ENCODE results near the gene GTSE1. TPM values are rescaled to one million over a fixed set of nuclear protein-coding genes. Genes with fewer than 3 reads are reported as not detected.

GTSE1 gene
- total and polyA plus RNA-seq, 2 of the 13 experiments (the other 11 are each of a cell fraction or from before 2014, with no cell fraction given), result 10.7 to 13.5 TPM

DNA sequence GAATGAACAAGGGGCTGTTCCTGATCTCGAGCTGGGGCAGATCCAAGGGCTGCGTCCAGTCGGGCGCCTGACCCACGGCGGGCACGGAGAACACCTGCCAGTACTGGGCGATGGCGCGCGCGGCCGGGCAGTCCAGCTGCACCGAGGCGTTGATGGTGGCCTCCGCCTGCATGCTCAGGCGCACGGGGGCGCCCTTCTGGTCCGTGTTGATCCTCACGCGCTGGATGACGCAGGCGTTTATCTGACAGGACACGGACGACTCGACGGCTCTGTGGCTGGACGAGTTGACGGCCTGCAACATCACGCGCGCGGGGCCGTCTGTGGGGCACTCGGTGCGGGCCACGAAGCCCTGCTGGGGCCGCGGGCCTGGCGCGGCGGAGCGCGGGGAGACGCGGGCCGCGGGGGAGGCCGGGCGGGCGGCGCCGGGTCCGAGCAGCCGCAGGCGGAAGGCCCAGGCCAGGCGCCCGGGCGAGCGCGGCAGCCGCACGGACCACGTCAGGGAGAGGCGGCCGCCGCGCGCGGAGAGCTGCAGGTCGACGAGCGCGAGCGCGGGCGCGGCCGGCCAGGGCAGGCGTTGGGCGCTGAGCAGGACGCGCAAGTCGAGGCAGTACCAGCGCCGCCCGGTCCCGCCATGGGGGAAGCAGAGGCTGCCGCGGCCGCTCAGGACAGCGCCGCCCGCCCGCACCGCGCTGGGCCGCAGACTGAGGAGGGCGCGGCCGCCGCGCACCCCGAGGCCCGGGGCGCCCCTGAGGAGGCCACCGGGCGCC, 34.0 kb upstream of the GTSE1 start (continued):
- TF ChIP-seq TERF1 (CRISPR knock-in tag; IDR thresholded peaks at IDR 0.05), result no peak

DNA sequence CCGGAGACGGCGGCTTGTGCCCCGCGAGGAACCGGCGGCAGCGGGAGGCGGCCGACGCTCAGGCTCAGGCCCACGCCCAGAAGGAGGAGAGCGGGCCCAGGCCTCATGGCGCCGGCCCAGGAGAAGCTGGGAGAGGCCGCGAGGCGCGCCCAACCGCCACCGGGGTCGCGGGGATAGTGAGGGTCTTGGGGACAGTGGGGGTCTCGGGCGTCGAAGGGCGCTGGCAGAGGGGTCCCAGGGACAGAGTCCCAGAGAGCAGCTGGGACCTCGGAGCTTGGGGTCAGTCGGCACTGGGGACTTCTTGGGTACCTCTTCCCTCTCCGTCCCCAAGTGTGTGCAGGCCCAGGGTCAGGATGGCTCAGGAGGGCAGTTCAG, 33.5 kb upstream of the GTSE1 start, which contains the start of gene PKDREJ:
Gene PKDREJ (minus strand): TSS at position 128 of the 375 bp plus-strand sequence. CDS start 21 bp downstream, at position 107.
- ATAC-seq (no peak), FAIRE-seq (no peak), DNase-seq (ENCODE audit: low spot score) (no peak)
- H3K9me3 ChIP-seq (ENCODE audit: low read length), result peaks cover 7% of the 10 kb centered on the region
- H3K79me2 ChIP-seq (ENCODE audit: insufficient read depth, low read length), result peaks cover 3% of the 10 kb centered on the region
- no peaks in the 10 kb centered on the region for H3K36me3 ChIP-seq (replicated peaks in 1 of 2; ENCODE audit: control insufficient read depth in 1 of 2, insufficient read depth in 2 of 2, low read length in 2 of 2)
- intact Hi-C loops (cut with micrococcal nuclease; ENCODE audit: unreplicated experiment) (no loop called here), in situ Hi-C loops (cut with HindIII; ENCODE audit: extremely low pct_ligation_motif_present, low pct_unique_long_range_greater_than_20kb) (no loop called here)
- no peak within 1 kb of the TSS for H3K27ac ChIP-seq (ENCODE audit: extremely low read length, insufficient read depth, low read length)
- TF ChIP-seq ZNF414 (CRISPR knock-in tag; IDR thresholded peaks at IDR 0.05) (no peak), ZNF547 (CRISPR knock-in tag; IDR thresholded peaks at IDR 0.05) (no peak), ATF7 (IDR thresholded peaks at IDR 0.05) (no peak), ATF7 (CRISPR knock-in tag; IDR thresholded peaks at IDR 0.05) (no peak), ARID2 (CRISPR knock-in tag; IDR thresholded peaks at IDR 0.05; ENCODE audit: borderline replicate concordance) (no peak), MXD1 (CRISPR knock-in tag; IDR thresholded peaks at IDR 0.05) (no peak), ZNF225 (CRISPR knock-in tag; IDR thresholded peaks at IDR 0.05) (no peak)
- ChIA-PET CTCF (ENCODE audit: low intra/inter-chr PET ratio, low total read pairs) (no interaction called here), POLR2A (no interaction called here)
- BruUV-seq (replicated peaks), result no TSS peak
- H3K9ac ChIP-seq (ENCODE audit: insufficient read depth, low read depth, low read length), result no peak within 1 kb of the TSS
- WGBS (ENCODE audit: low lambda C conversion rate), result 95% methylated on average over 28 of the region's 30 CpGs
- no peaks in the 10 kb centered on the region for H4K20me1 ChIP-seq (ENCODE audit: insufficient read depth, low read length)
- H3K4me3 ChIP-seq (replicated peaks in 1 of 3; ENCODE audit: insufficient read depth in 1 of 3, low read depth in 2 of 3, low read length in 3 of 3), result no peak within 1 kb of the TSS
- H2AFZ ChIP-seq (ENCODE audit: low read length), result no peak within 1 kb of the TSS
- H3K27me3 ChIP-seq (ENCODE audit: control insufficient read depth in 1 of 2, insufficient read depth in 2 of 2, low read length in 2 of 2), result peaks cover 0 to 1% of the 10 kb centered on the region in 2 experiments; a peak in 1 of 5 replicates
- H3K4me2 ChIP-seq (ENCODE audit: low read depth, low read length), result no peak within 1 kb of the TSS
- peaks cover 26% of the 10 kb centered on the region for H3K4me1 ChIP-seq (ENCODE audit: insufficient read depth, low read length)

Data from HepG2 (cell line).